Lower leg skin (tissue), 4 donors: Measurements from ENCODE around the gene FRMD1. TPM values are rescaled to one million over a fixed set of nuclear protein-coding genes. Genes with fewer than 3 reads are reported as not detected.

Source experiments
- DNase-seq, 2 donors: peaks; one replicate each; pipeline ENCODE4 v3.0.0-alpha.2; 2019; ENCODE audit warnings: low spot score in 2 of 2
- H3K4me3 ChIP-seq: fragments of 200-600 bp; sonication (generic); 2 replicates; pipeline ENCODE4 v1.5.1; 2017; ENCODE audit warnings: mild to moderate bottlenecking, low read depth; ENCODE audit not compliant: poor library complexity, severe bottlenecking
- CTCF ChIP-seq, 3 donors: fragments of 450-650 bp; IDR thresholded peaks; one replicate each; pipeline ENCODE4 v1.5.1; 2016; ENCODE audit warnings: antibody characterized with exemption in 3 of 3, mild to moderate bottlenecking in 3 of 3, moderate library complexity in 2 of 3
- POLR2A ChIP-seq, 2 donors: fragments of 450-650 bp; IDR thresholded peaks; one replicate each; pipeline ENCODE4 v1.6.1; 2016 to 2017; ENCODE audit warnings: antibody characterized with exemption in 2 of 2, mild to moderate bottlenecking in 1 of 2, moderate library complexity in 1 of 2
- WGBS, 2 donors: methylation state at CpG; one replicate each; pipeline ENCODE4 v1.1.5; 2018; 5-methylcytosine and 5-hydroxymethylcytosine counted together
- intact Hi-C: fragments of 100-400 bp; cut with DNase I; formaldehyde crosslinking; loops from one replicate; pipeline ENCODE4 v1.15.0; 2023; ENCODE audit warnings: low total_unique reads
- total RNA-seq, 4 donors: library from RNA; depleted of rRNA; stranded (reverse); fragments of >200 nt; gene quantifications; one replicate each; pipeline ENCODE4 v1.1.0, GENCODE V29; 2016

Gene FRMD1
- total RNA-seq, 4 donors from 2014 or later = 0.32 to 1.2 (median 0.72) TPM

- intact Hi-C loops = no loop called here
These were observed 45.9 kb upstream of the FRMD1 start for GRCh38 chr6:168124921-168125320.

GRCh38 chr6:168124158-168124557, 45.1 kb upstream of the FRMD1 start:
- peak in 1 of 2 donors; percentile 8 for DNase-seq
- H3K4me3 ChIP-seq = no peak overlapping the region
- 91 to 94% methylated on average over 7 of the region's 7 CpGs for WGBS, 2 donors
- intact Hi-C loops = no loop called here
- TF ChIP-seq POLR2A (IDR thresholded peaks at IDR 0.05) = no peak
- TF ChIP-seq CTCF (IDR thresholded peaks at IDR 0.05) = no peak

More at GRCh38 chr6:168124921-168125320, 45.9 kb upstream of the FRMD1 start:
- no peak for TF ChIP-seq POLR2A (IDR thresholded peaks at IDR 0.05)
- no peak for TF ChIP-seq CTCF (IDR thresholded peaks at IDR 0.05)
- H3K4me3 ChIP-seq = no peak overlapping the region
- peak; percentile 8 to 77 for DNase-seq
- 91 to 93% methylated on average over 10 to 11 of the region's 11 CpGs for WGBS, 2 donors

- no peak overlapping the region for H3K4me3 ChIP-seq
- DNase-seq = peak; percentile 9 to 66
- 75 to 98% methylated on average over 8 of the region's 8 CpGs for WGBS, 2 donors
- intact Hi-C loops = no loop called here
- TF ChIP-seq POLR2A (IDR thresholded peaks at IDR 0.05) (no peak), CTCF (IDR thresholded peaks at IDR 0.05) (no peak)
These were observed 44.3 kb upstream of the FRMD1 start for GRCh38 chr6:168123165-168123911.

GRCh38 chr6:168122521-168122920, 43.5 kb upstream of the FRMD1 start:
- TF ChIP-seq CTCF (IDR thresholded peaks at IDR 0.05) (no peak), POLR2A (IDR thresholded peaks at IDR 0.05) (no peak)
- DNase-seq = peak; percentile 4 to 43
- no peak overlapping the region for H3K4me3 ChIP-seq
- WGBS, 2 donors = 90% methylated on average over 8 to 9 of the region's 9 CpGs
- intact Hi-C loops = no loop called here

- intact Hi-C loops = no loop called here
- no peak overlapping the region for H3K4me3 ChIP-seq
- TF ChIP-seq POLR2A (IDR thresholded peaks at IDR 0.05) (no peak), CTCF (IDR thresholded peaks at IDR 0.05) (no peak)
- peak; percentile 6 to 50 for DNase-seq
- whole genome bisulfite sequencing, 2 donors = 88 to 94% methylated on average over 14 of the region's 14 CpGs
These were observed 43.0 kb upstream of the FRMD1 start for GRCh38 chr6:168122011-168122410.

- intact Hi-C loops = no loop called here
- WGBS, 2 donors = 90 to 92% methylated on average over 8 of the region's 8 CpGs
- DNase-seq = peak in 1 of 2 donors; percentile 70
- no peak for TF ChIP-seq CTCF (IDR thresholded peaks at IDR 0.05)
- TF ChIP-seq POLR2A (IDR thresholded peaks at IDR 0.05) = no peak
- H3K4me3 ChIP-seq = no peak overlapping the region
These were observed 42.3 kb upstream of the FRMD1 start for GRCh38 chr6:168121303-168121665.
